ENCODE data around the gene FRMPD4. TPM values are rescaled to one million over a fixed set of nuclear protein-coding genes. Genes with fewer than 3 reads are reported as not detected.

FRMPD4 gene
- total RNA-seq, 1 donor from 2014 or later: 0.54 TPM

DNA sequence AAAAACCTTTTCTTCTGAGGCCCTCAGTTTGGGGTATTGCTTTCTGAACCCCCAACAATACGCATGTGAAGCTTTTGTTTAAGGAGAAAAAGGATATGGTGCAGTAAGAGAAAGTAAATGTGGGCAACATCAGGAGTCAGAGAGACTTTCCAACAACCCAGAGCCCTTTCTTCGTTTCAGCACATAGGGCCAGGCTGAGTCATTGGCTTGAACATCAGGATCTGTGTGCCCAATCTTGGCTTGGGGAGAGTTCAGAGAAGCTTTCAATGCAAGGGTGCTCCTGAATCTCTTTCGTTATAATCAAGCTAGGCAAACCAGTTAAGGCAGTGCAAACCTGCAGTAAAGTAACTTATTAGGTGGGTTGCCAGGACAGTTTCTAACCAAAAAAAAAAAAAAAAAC is 191.2 kb downstream of the FRMPD4 start:
- no peak overlapping the region for H3K27ac ChIP-seq (ENCODE audit: low read depth, low read length)
- H3K9ac ChIP-seq (ENCODE audit: low read length): no peak overlapping the region
- no peaks in the 10 kb centered on the region for H3K27me3 ChIP-seq (ENCODE audit: insufficient read depth, low read length)
- no peaks in the 10 kb centered on the region for H3K4me1 Mint-ChIP-seq (ENCODE audit: low read depth, unreplicated experiment)
- no peaks in the 10 kb centered on the region for H3K36me3 ChIP-seq (ENCODE audit: insufficient read depth, low read length)
- H3K4me3 ChIP-seq (ENCODE audit: insufficient read depth, low read depth, low read length): no peak overlapping the region
- no peaks in the 10 kb centered on the region for H3K36me3 Mint-ChIP-seq (ENCODE audit: low read depth, unreplicated experiment)
- H3K4me3 Mint-ChIP-seq (ENCODE audit: unreplicated experiment): no peak overlapping the region
- no peak overlapping the region for H2AFZ ChIP-seq (ENCODE audit: low read depth, low read length)
- TF ChIP-seq EZH2 (IDR thresholded peaks at IDR 0.05; ENCODE audit: insufficient read depth, low read length): no peak
- TF ChIP-seq, protein P1, sequence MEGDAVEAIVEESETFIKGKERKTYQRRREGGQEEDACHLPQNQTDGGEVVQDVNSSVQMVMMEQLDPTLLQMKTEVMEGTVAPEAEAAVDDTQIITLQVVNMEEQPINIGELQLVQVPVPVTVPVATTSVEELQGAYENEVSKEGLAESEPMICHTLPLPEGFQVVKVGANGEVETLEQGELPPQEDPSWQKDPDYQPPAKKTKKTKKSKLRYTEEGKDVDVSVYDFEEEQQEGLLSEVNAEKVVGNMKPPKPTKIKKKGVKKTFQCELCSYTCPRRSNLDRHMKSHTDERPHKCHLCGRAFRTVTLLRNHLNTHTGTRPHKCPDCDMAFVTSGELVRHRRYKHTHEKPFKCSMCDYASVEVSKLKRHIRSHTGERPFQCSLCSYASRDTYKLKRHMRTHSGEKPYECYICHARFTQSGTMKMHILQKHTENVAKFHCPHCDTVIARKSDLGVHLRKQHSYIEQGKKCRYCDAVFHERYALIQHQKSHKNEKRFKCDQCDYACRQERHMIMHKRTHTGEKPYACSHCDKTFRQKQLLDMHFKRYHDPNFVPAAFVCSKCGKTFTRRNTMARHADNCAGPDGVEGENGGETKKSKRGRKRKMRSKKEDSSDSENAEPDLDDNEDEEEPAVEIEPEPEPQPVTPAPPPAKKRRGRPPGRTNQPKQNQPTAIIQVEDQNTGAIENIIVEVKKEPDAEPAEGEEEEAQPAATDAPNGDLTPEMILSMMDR (IDR thresholded peaks at IDR 0.05; ENCODE audit: insufficient read depth, low read depth, low read length): no peak
- no peaks in the 10 kb centered on the region for H4K20me1 ChIP-seq (ENCODE audit: insufficient read depth, low read length)
- H3K4me1 ChIP-seq (ENCODE audit: insufficient read depth, low read length): no peaks in the 10 kb centered on the region
- FAIRE-seq: no peak
- H3K79me2 ChIP-seq (ENCODE audit: insufficient read depth, low read length): no peaks in the 10 kb centered on the region
- no peaks in the 10 kb centered on the region for H3K9me3 Mint-ChIP-seq (ENCODE audit: unreplicated experiment)
- no peak overlapping the region for H3K4me2 ChIP-seq (ENCODE audit: low read length)
- H3K9me3 ChIP-seq (ENCODE audit: insufficient read depth, low read depth, low read length): no peaks in the 10 kb centered on the region
- H3K27me3 Mint-ChIP-seq (ENCODE audit: low read depth, unreplicated experiment): no peaks in the 10 kb centered on the region
- no peak for DNase-seq (ENCODE audit: low read depth)
- H3K27ac Mint-ChIP-seq (ENCODE audit: unreplicated experiment): no peak overlapping the region

DNA sequence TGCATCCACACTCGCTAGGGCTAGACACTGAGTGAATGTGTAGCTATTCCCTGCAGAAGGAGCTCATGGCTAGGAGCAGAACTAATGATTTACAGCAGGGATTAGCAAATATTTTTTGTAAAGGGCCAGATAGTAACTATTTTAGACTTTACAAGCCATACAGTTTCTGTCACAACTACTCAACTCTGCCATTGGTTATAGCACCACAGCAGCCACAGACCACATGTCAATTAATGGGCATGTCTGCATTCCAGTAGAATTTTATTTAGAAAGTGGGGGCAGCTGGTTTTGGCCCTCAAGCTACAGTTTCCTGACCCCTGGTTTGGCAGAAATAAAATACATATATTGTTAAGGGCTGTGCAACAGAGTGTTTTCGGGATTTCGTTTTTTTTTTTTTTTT is 192.6 kb downstream of the FRMPD4 start:
- Histone ChIP-seq H4K20me1 (ENCODE audit: insufficient read depth, low read length) (no peaks in the 10 kb centered on the region), H3K9me3 (ENCODE audit: insufficient read depth, low read depth, low read length) (no peaks in the 10 kb centered on the region), H3K36me3 (ENCODE audit: insufficient read depth, low read length) (no peaks in the 10 kb centered on the region), H3K4me3 (ENCODE audit: insufficient read depth, low read depth, low read length) (no peak overlapping the region), H3K27me3 (ENCODE audit: insufficient read depth, low read length) (no peaks in the 10 kb centered on the region), H3K27ac (ENCODE audit: low read depth, low read length) (no peak overlapping the region), H3K4me1 (ENCODE audit: insufficient read depth, low read length) (no peaks in the 10 kb centered on the region), H2AFZ (ENCODE audit: low read depth, low read length) (no peak overlapping the region), H3K9ac (ENCODE audit: low read length) (no peak overlapping the region), H3K4me2 (ENCODE audit: low read length) (no peak overlapping the region), H3K79me2 (ENCODE audit: insufficient read depth, low read length) (no peaks in the 10 kb centered on the region)
- no peak for TF ChIP-seq EZH2 (IDR thresholded peaks at IDR 0.05; ENCODE audit: insufficient read depth, low read length)
- TF ChIP-seq, protein P1 (IDR thresholded peaks at IDR 0.05; ENCODE audit: insufficient read depth, low read depth, low read length): no peak
- Mint-ChIP-seq H3K4me3 (ENCODE audit: unreplicated experiment) (no peak overlapping the region), H3K27ac (ENCODE audit: unreplicated experiment) (no peak overlapping the region), H3K4me1 (ENCODE audit: low read depth, unreplicated experiment) (no peaks in the 10 kb centered on the region), H3K9me3 (ENCODE audit: unreplicated experiment) (no peaks in the 10 kb centered on the region), H3K36me3 (ENCODE audit: low read depth, unreplicated experiment) (no peaks in the 10 kb centered on the region), H3K27me3 (ENCODE audit: low read depth, unreplicated experiment) (no peaks in the 10 kb centered on the region)
- FAIRE-seq (no peak), DNase-seq (ENCODE audit: low read depth) (no peak)

DNA sequence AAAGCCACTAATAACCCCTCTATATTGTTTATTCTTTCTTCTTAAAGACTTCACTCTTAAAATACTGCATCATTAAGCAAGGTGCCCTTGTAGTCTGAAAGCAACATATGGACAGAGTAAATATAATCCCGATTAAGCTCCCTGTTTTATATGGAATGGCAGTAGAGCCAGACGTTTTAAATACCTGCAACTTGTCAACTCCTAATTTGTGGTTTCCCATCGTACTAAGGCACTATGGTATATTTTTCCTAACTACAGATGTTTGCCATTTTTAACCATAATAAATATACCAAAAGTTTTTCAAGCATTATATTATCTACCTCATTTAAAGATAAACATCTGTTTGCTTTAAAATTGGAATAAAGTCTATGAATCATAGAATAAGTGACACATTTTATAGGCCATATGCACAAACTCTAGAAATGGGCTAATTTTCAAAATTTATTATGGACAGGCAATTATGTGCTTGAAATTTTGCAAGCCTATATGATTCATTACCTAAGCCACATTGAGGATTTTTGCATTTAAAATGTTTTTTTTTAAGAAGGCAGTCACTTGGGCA is 194.6 kb downstream of the FRMPD4 start:
- H3K27ac Mint-ChIP-seq (ENCODE audit: unreplicated experiment): no peak overlapping the region
- H3K36me3 Mint-ChIP-seq (ENCODE audit: low read depth, unreplicated experiment): no peaks in the 10 kb centered on the region
- H3K4me1 Mint-ChIP-seq (ENCODE audit: low read depth, unreplicated experiment): no peaks in the 10 kb centered on the region
- no peak overlapping the region for H3K4me3 Mint-ChIP-seq (ENCODE audit: unreplicated experiment)
- Histone ChIP-seq H4K20me1 (ENCODE audit: insufficient read depth, low read length) (no peaks in the 10 kb centered on the region), H3K4me3 (ENCODE audit: insufficient read depth, low read depth, low read length) (no peak overlapping the region), H3K4me2 (ENCODE audit: low read length) (no peak overlapping the region), H3K36me3 (ENCODE audit: insufficient read depth, low read length) (no peaks in the 10 kb centered on the region), H3K79me2 (ENCODE audit: insufficient read depth, low read length) (no peaks in the 10 kb centered on the region), H3K9me3 (ENCODE audit: insufficient read depth, low read depth, low read length) (no peaks in the 10 kb centered on the region), H3K4me1 (ENCODE audit: insufficient read depth, low read length) (no peaks in the 10 kb centered on the region), H3K9ac (ENCODE audit: low read length) (no peak overlapping the region), H2AFZ (ENCODE audit: low read depth, low read length) (no peak overlapping the region), H3K27ac (ENCODE audit: low read depth, low read length) (no peak overlapping the region), H3K27me3 (ENCODE audit: insufficient read depth, low read length) (no peaks in the 10 kb centered on the region)
- no peaks in the 10 kb centered on the region for H3K27me3 Mint-ChIP-seq (ENCODE audit: low read depth, unreplicated experiment)
- no peak for TF ChIP-seq EZH2 (IDR thresholded peaks at IDR 0.05; ENCODE audit: insufficient read depth, low read length)
- TF ChIP-seq, protein P1 (IDR thresholded peaks at IDR 0.05; ENCODE audit: insufficient read depth, low read depth, low read length): no peak
- DNase-seq (ENCODE audit: low read depth) (no peak), FAIRE-seq (peak; percentile 75)
- no peaks in the 10 kb centered on the region for H3K9me3 Mint-ChIP-seq (ENCODE audit: unreplicated experiment)

Data from astrocyte (in vitro differentiated cells and primary cell).